ENCODE data around the gene ZNF880. TPM values are rescaled to one million over a fixed set of nuclear protein-coding genes. Genes with fewer than 3 reads are reported as not detected.

The ZNF880 gene
- total and polyA plus RNA-seq, 2 donors (not counting 1 experiment from before 2014, with no cell fraction given), result 34.1 to 35.7 TPM

- Histone ChIP-seq H4K20me1 (ENCODE audit: control insufficient read depth, insufficient read depth, low read length, poor library complexity, severe bottlenecking) (no peaks in the 10 kb centered on the region), H2AFZ (ENCODE audit: insufficient read depth, low read depth, low read length, poor library complexity, severe bottlenecking) (no peak overlapping the region), H3K4me3 (ENCODE audit: control extremely low read depth in 1 of 5, extremely low read depth in 1 of 5, insufficient read depth in 1 of 5, low read depth in 2 of 5, low read length in 4 of 5) (no peak overlapping the region), H3K9ac (ENCODE audit: low read length) (no peak overlapping the region), H3K79me2 (ENCODE audit: control insufficient read depth, insufficient read depth, low read length) (no peaks in the 10 kb centered on the region), H3K9me3 (ENCODE audit: control extremely low read depth in 1 of 3, control insufficient read depth in 2 of 3, insufficient read depth in 1 of 3, low read length in 2 of 3) (peaks cover 19 to 77% (median 49%) of the 10 kb centered on the region in 3 donors), H3K36me3 (replicated peaks in 1 of 2; ENCODE audit: control extremely low read depth in 1 of 2, control insufficient read depth in 1 of 2, extremely low read depth in 1 of 2, insufficient read depth in 2 of 2, low read length in 1 of 2) (peaks cover under 1 to 14% of the 10 kb centered on the region in 2 experiments), H3K27me3 (replicated peaks in 1 of 4; ENCODE audit: control extremely low read depth in 1 of 4, control insufficient read depth in 3 of 4, insufficient read depth in 4 of 4, low read length in 3 of 4) (no peaks in the 10 kb centered on the region), H3K4me2 (replicated peaks; ENCODE audit: low read depth, low read length, poor library complexity, severe bottlenecking) (no peak overlapping the region), H3K27ac (ENCODE audit: low read length in 2 of 2) (no peak overlapping the region), H3K4me1 (ENCODE audit: control insufficient read depth in 2 of 2, insufficient read depth in 2 of 2, low read length in 2 of 2) (no peaks in the 10 kb centered on the region)
- Mint-ChIP-seq H3K9me3 (ENCODE audit: insufficient read depth) (peaks cover 43% of the 10 kb centered on the region), H3K4me1 (no peaks in the 10 kb centered on the region), H3K27ac (no peak overlapping the region), H3K4me3 (no peak overlapping the region), H3K27me3 (no peaks in the 10 kb centered on the region)
- no peak for ATAC-seq (ENCODE audit: low read depth)
- WGBS (ENCODE audit: insufficient coverage), result no CpG with 5 or more reads among the region's 5 CpGs
- TF ChIP-seq EZH2 (IDR thresholded peaks at IDR 0.05; ENCODE audit: borderline replicate concordance, insufficient read depth, low read depth, low read length, poor library complexity, severe bottlenecking) (no peak), CTCF (IDR thresholded peaks at IDR 0.05) (no peak)
- intact Hi-C loops (cut with micrococcal nuclease), result no loop called here
- POLR2A ChIA-PET, result no interaction called here
- no peak for DNase-seq
- CTCF ChIA-PET, result no interaction called here
These were observed 46.0 kb downstream of the ZNF880 start for GRCh38 chr19:52415711-52416110.

GRCh38 chr19:52428937-52429336 lies 59.2 kb downstream of the ZNF880 start, which contains the start of gene ZNF534:
TSS of gene ZNF534 (plus strand) at chr19:52429148. CDS start at chr19:52431475, 2,327 bp downstream.
- intact Hi-C loops (cut with micrococcal nuclease), result no loop called here
- Histone ChIP-seq H3K79me2 (ENCODE audit: control insufficient read depth, insufficient read depth, low read length) (no peaks in the 10 kb centered on the region), H3K27ac (ENCODE audit: low read length in 2 of 2) (no peak within 1 kb of the TSS), H3K9ac (ENCODE audit: low read length) (no peak within 1 kb of the TSS), H3K4me2 (replicated peaks; ENCODE audit: low read depth, low read length, poor library complexity, severe bottlenecking) (no peak within 1 kb of the TSS), H3K9me3 (ENCODE audit: control extremely low read depth in 1 of 3, control insufficient read depth in 2 of 3, insufficient read depth in 1 of 3, low read length in 2 of 3) (peaks cover 0 to 82% (median 21%) of the 10 kb centered on the region in 3 donors), H3K4me3 (ENCODE audit: control extremely low read depth in 1 of 5, extremely low read depth in 1 of 5, insufficient read depth in 1 of 5, low read depth in 2 of 5, low read length in 4 of 5) (no peak within 1 kb of the TSS), H3K4me1 (ENCODE audit: control insufficient read depth in 2 of 2, insufficient read depth in 2 of 2, low read length in 2 of 2) (no peaks in the 10 kb centered on the region), H3K27me3 (replicated peaks in 1 of 4; ENCODE audit: control extremely low read depth in 1 of 4, control insufficient read depth in 3 of 4, insufficient read depth in 4 of 4, low read length in 3 of 4) (no peaks in the 10 kb centered on the region), H4K20me1 (ENCODE audit: control insufficient read depth, insufficient read depth, low read length, poor library complexity, severe bottlenecking) (no peaks in the 10 kb centered on the region), H2AFZ (ENCODE audit: insufficient read depth, low read depth, low read length, poor library complexity, severe bottlenecking) (no peak within 1 kb of the TSS), H3K36me3 (replicated peaks in 1 of 2; ENCODE audit: control extremely low read depth in 1 of 2, control insufficient read depth in 1 of 2, extremely low read depth in 1 of 2, insufficient read depth in 2 of 2, low read length in 1 of 2) (no peaks in the 10 kb centered on the region)
- no peak for ATAC-seq (ENCODE audit: low read depth)
- H3K27me3 Mint-ChIP-seq, result no peaks in the 10 kb centered on the region
- peaks cover 15% of the 10 kb centered on the region for H3K9me3 Mint-ChIP-seq (ENCODE audit: insufficient read depth)
- 82% methylated on average over 27 of the region's 27 CpGs for WGBS (ENCODE audit: insufficient coverage)
- ChIA-PET CTCF (no interaction called here), POLR2A (no interaction called here)
- H3K4me3 Mint-ChIP-seq, result no peak within 1 kb of the TSS
- no peak for TF ChIP-seq CTCF (IDR thresholded peaks at IDR 0.05)
- no peak for TF ChIP-seq EZH2 (IDR thresholded peaks at IDR 0.05; ENCODE audit: borderline replicate concordance, insufficient read depth, low read depth, low read length, poor library complexity, severe bottlenecking)
- H3K4me1 Mint-ChIP-seq, result no peaks in the 10 kb centered on the region
- DNase-seq, result no peak
- no peak within 1 kb of the TSS for H3K27ac Mint-ChIP-seq

Small RNA genes within 50 kb of the gene (small RNA-seq; reads per million reads assigned to genes)
- gene AC010332.1 (ENCODE audit: insufficient read length, low read depth, low replicate concordance), result not detected

Other genes with a start within 250 kb of the ZNF880 start
- 13.8 and 14.2 TPM in 2 replicates for gene ZNF616, start 230.0 kb upstream of the ZNF880 start, total RNA-seq
- 1.2 and 1.4 TPM in 2 replicates for gene ZNF616, start 230.0 kb upstream of the ZNF880 start, polyA plus RNA-seq
- gene ZNF836, start 198.3 kb upstream of the ZNF880 start, total RNA-seq, result 42.0 and 46.4 TPM in 2 replicates
- 8.1 and 9.1 TPM in 2 replicates for gene ZNF836, start 198.3 kb upstream of the ZNF880 start, polyA plus RNA-seq
- 202 and 227 TPM in 2 replicates for gene PPP2R1A, start 179.9 kb upstream of the ZNF880 start, total RNA-seq
- gene PPP2R1A, start 179.9 kb upstream of the ZNF880 start, polyA plus RNA-seq, result 77.8 and 108 TPM in 2 replicates
- gene ZNF766, start 100.3 kb upstream of the ZNF880 start, total RNA-seq, result 41.1 and 48.3 TPM in 2 replicates
- gene ZNF766, start 100.3 kb upstream of the ZNF880 start, polyA plus RNA-seq, result 9.9 and 14.0 TPM in 2 replicates
- 21.8 and 24.8 TPM in 2 replicates for gene ZNF480, start 72.8 kb upstream of the ZNF880 start, total RNA-seq
- gene ZNF480, start 72.8 kb upstream of the ZNF880 start, polyA plus RNA-seq, result 6.7 and 10.0 TPM in 2 replicates
- 3.7 and 3.8 TPM in 2 replicates for gene ZNF610, start 33.7 kb upstream of the ZNF880 start, total RNA-seq
- gene ZNF610, start 33.7 kb upstream of the ZNF880 start, polyA plus RNA-seq, result 1.5 and 1.6 TPM in 2 replicates
- 69.2 and 71.8 TPM in 2 replicates for gene ZNF528, start 27.9 kb downstream of the ZNF880 start, total RNA-seq
- gene ZNF528, start 27.9 kb downstream of the ZNF880 start, polyA plus RNA-seq, result 15.0 and 18.2 TPM in 2 replicates
- gene ZNF534, start 59.2 kb downstream of the ZNF880 start, total RNA-seq, result 0.44 TPM in 1 of 2 replicates, not detected in the other
- gene ZNF534, start 59.2 kb downstream of the ZNF880 start, polyA plus RNA-seq, result 0.04 and 0.39 TPM in 2 replicates
- gene ZNF578, start 83.6 kb downstream of the ZNF880 start, total RNA-seq, result 3.7 and 5.6 TPM in 2 replicates
- gene ZNF578, start 83.6 kb downstream of the ZNF880 start, polyA plus RNA-seq, result 0.81 and 1.9 TPM in 2 replicates
- 54.8 and 56.0 TPM in 2 replicates for gene ZNF808, start 157.7 kb downstream of the ZNF880 start, total RNA-seq
- 8.8 and 9.7 TPM in 2 replicates for gene ZNF808, start 157.7 kb downstream of the ZNF880 start, polyA plus RNA-seq
- 48.8 and 49.2 TPM in 2 replicates for gene ZNF701, start 200.4 kb downstream of the ZNF880 start, total RNA-seq
- gene ZNF701, start 200.4 kb downstream of the ZNF880 start, polyA plus RNA-seq, result 11.0 and 13.0 TPM in 2 replicates

All from B cell (primary cell).